Endothelial cell of umbilical vein (primary cell): ENCODE results near the gene RAP1GAP. TPM values are rescaled to one million over a fixed set of nuclear protein-coding genes. Genes with fewer than 3 reads are reported as not detected.

ENCODE experiments used
- BruUV-seq: library from RNA; stranded (reverse); fragments of 400-500 nt; replicated peaks from 2 replicates; lab custom pipeline; 2021; lab: Mats Ljungman, UMichigan
- CTCF ChIA-PET: fragments of 300-600, 350-600 bp; sonication (Branson Sonifier 250); formaldehyde crosslinking; loops from one replicate; lab custom pipeline; 2021; ENCODE audit warnings: antibody characterized with exemption, inconsistent platforms; lab: Charles Lee
- POLR2A ChIA-PET: fragments of 300-600, 350-600 bp; sonication (Branson Sonifier 250); formaldehyde crosslinking; loops from one replicate; lab custom pipeline; 2021; ENCODE audit warnings: antibody characterized with exemption, inconsistent platforms; lab: Charles Lee
- DNase-seq: peaks from one replicate; pipeline ENCODE4 v3.0.0-alpha.2; 2011; ENCODE audit warnings: low read depth, low spot score
- FAIRE-seq: peaks from 2 replicates; lab custom pipeline; 2011; peaks lifted over from hg19 to GRCh38; lab: Jason Lieb, UNC
- H2AFZ ChIP-seq: 2 replicates; pipeline ENCODE4 v1.6.0; 2012; ENCODE audit warnings: low read depth, low read length, control low read depth, inconsistent platforms
- H3K27ac ChIP-seq: 2 replicates; pipeline ENCODE4 v1.5.1; 2011; ENCODE audit warnings: low read depth, mild to moderate bottlenecking, control low read depth, low read length, moderate library complexity; ENCODE audit not compliant: insufficient read depth
- H3K27me3 ChIP-seq, 2 experiments: 2 replicates each; pipeline versions ENCODE4 v1.6.0 to v1.6.1; 2011; ENCODE audit warnings: low read length in 2 of 2, mixed read lengths in 1 of 2; ENCODE audit not compliant: control insufficient read depth in 2 of 2, insufficient read depth in 2 of 2
- H3K36me3 ChIP-seq, 2 experiments: 2 replicates in 1 of 2; 3 replicates in 1 of 2; pipeline ENCODE4 v1.5.1; 2011; ENCODE audit warnings: low read length in 2 of 2, mild to moderate bottlenecking in 1 of 2, moderate library complexity in 1 of 2; ENCODE audit not compliant: control insufficient read depth in 2 of 2, insufficient read depth in 2 of 2; ENCODE audit errors: extremely low read depth in 1 of 2
- H3K4me1 ChIP-seq: 3 replicates; pipeline ENCODE4 v1.5.1; 2011; ENCODE audit warnings: mild to moderate bottlenecking, low read length; ENCODE audit not compliant: control insufficient read depth, insufficient read depth; ENCODE audit errors: extremely low read depth
- H3K4me2 ChIP-seq: 2 replicates; pipeline ENCODE4 v1.6.1; 2011; ENCODE audit warnings: low read length, control low read depth, mixed read lengths; ENCODE audit not compliant: insufficient read depth
- H3K4me3 ChIP-seq, 3 experiments: fragments of 200-600 bp in 1 of 3; sonication (generic), shearing (Covaris generic) in 1 of 3; replicated peaks in 1 of 3; 2 replicates each; pipeline ENCODE4 v1.5.1; 2011 to 2016; ENCODE audit warnings: control low read depth in 3 of 3, low read length in 3 of 3, mild to moderate bottlenecking in 2 of 3, inconsistent platforms in 1 of 3, low read depth in 1 of 3, moderate library complexity in 1 of 3; ENCODE audit not compliant: insufficient read depth in 1 of 3
- H3K79me2 ChIP-seq: 2 replicates; pipeline ENCODE4 v1.6.0; 2012; ENCODE audit warnings: low read length, inconsistent platforms; ENCODE audit not compliant: control insufficient read depth, insufficient read depth
- H3K9ac ChIP-seq: replicated peaks from 2 replicates; pipeline ENCODE3; 2011; ENCODE audit warnings: low read length, control low read depth; ENCODE audit not compliant: insufficient read depth; ENCODE audit errors: extremely low read depth
- H3K9me1 ChIP-seq: replicated peaks from 3 replicates; pipeline ENCODE4 v1.6.0; 2011; ENCODE audit warnings: mild to moderate bottlenecking, low read length; ENCODE audit not compliant: control insufficient read depth, insufficient read depth; ENCODE audit errors: extremely low read depth
- H3K9me3 ChIP-seq: replicated peaks from 2 replicates; pipeline ENCODE4 v1.5.1; 2012; ENCODE audit warnings: low read length, inconsistent platforms; ENCODE audit not compliant: control insufficient read depth, insufficient read depth
- H4K20me1 ChIP-seq: replicated peaks from 2 replicates; pipeline ENCODE3; 2011; ENCODE audit warnings: mild to moderate bottlenecking, low read length; ENCODE audit not compliant: control insufficient read depth, insufficient read depth; ENCODE audit errors: extremely low read depth
- EZH2 ChIP-seq: IDR thresholded peaks from 2 replicates; pipeline ENCODE4 v1.6.1; 2012; ENCODE audit warnings: borderline replicate concordance, low read depth, mild to moderate bottlenecking, moderate library complexity, low read length, inconsistent platforms; ENCODE audit not compliant: severe bottlenecking
- FOS ChIP-seq: IDR thresholded peaks from 2 replicates; pipeline ENCODE4 v1.6.1; 2011; ENCODE audit warnings: mild to moderate bottlenecking, low read length, moderate library complexity, borderline replicate concordance; ENCODE audit not compliant: insufficient read depth
- GATA2 ChIP-seq: IDR thresholded peaks from 2 replicates; pipeline ENCODE4 v1.7.0; 2011; ENCODE audit warnings: low read depth, mild to moderate bottlenecking, moderate library complexity, mixed read lengths, low read length; ENCODE audit not compliant: insufficient read length, insufficient read depth
- JUN ChIP-seq: IDR thresholded peaks from 2 replicates; pipeline ENCODE4 v1.6.1; 2011; ENCODE audit warnings: borderline replicate concordance, low read depth; ENCODE audit not compliant: insufficient read length, insufficient read depth
- MYC ChIP-seq: IDR thresholded peaks from one replicate; pipeline ENCODE4 v1.6.1; 2011; ENCODE audit warnings: mild to moderate bottlenecking, low read depth, low read length
- POLR2A ChIP-seq: IDR thresholded peaks from 2 replicates; pipeline ENCODE4 v1.6.1; 2012; ENCODE audit warnings: low read depth, mild to moderate bottlenecking, control low read depth, low read length
- POLR2AphosphoS5 ChIP-seq: IDR thresholded peaks from 2 replicates; pipeline ENCODE4 v1.6.1; 2012; ENCODE audit warnings: low read depth, mild to moderate bottlenecking, control low read depth, low read length, moderate library complexity; ENCODE audit not compliant: insufficient read depth
- dilution Hi-C: fragments of 300-500 bp; cut with MboI; formaldehyde crosslinking; loops from one replicate; pipeline ENCODE4 v1.15.0; 2019; ENCODE audit warnings: low sequenced_read_pairs; ENCODE audit not compliant: extremely low pct_ligation_motif_present
- intact Hi-C: fragments of 100-400 bp; cut with micrococcal nuclease; formaldehyde crosslinking; loops from one replicate; pipeline ENCODE4 v1.10.0; 2022
- polyA plus RNA-seq, 4 experiments: library from polyadenylated mRNA; depleted of rRNA in 3 of 4; stranded (reverse) in 3 of 4; unstranded in 1 of 4; fragments of >200 nt; gene quantifications; 2 replicates each; pipeline versions ENCODE4 v1.2.1 to v1.2.3, GENCODE V29; 2011 to 2012; ENCODE audit warnings: missing spikeins in 1 of 4
- total RNA-seq: library from RNA; stranded (reverse); gene quantifications from 2 replicates; pipeline ENCODE4 v1.2.3, GENCODE V29; 2021
- TF ChIP-seq, protein P1 (sequence below), 2 donors: IDR thresholded peaks; 1 replicate in 1 of 2; 2 replicates in 1 of 2; pipeline ENCODE4 v1.5.1; 2011; ENCODE audit warnings: low read length in 2 of 2, mild to moderate bottlenecking in 2 of 2, moderate library complexity in 2 of 2, control low read depth in 1 of 2, inconsistent platforms in 1 of 2, low read depth in 1 of 2; ENCODE audit not compliant: insufficient read depth in 1 of 2; ENCODE audit errors: extremely low read depth in 1 of 2
- TF ChIP-seq, protein P2 (sequence below): IDR thresholded peaks from 2 replicates; pipeline ENCODE4 v1.6.1; 2011; ENCODE audit not compliant: insufficient read depth, insufficient read length

The RAP1GAP gene
- total and polyA plus RNA-seq, 2 donors (not counting 3 experiments of a cell fraction or from before 2014, with no cell fraction given): 0.07 to 0.20 TPM

DNA sequence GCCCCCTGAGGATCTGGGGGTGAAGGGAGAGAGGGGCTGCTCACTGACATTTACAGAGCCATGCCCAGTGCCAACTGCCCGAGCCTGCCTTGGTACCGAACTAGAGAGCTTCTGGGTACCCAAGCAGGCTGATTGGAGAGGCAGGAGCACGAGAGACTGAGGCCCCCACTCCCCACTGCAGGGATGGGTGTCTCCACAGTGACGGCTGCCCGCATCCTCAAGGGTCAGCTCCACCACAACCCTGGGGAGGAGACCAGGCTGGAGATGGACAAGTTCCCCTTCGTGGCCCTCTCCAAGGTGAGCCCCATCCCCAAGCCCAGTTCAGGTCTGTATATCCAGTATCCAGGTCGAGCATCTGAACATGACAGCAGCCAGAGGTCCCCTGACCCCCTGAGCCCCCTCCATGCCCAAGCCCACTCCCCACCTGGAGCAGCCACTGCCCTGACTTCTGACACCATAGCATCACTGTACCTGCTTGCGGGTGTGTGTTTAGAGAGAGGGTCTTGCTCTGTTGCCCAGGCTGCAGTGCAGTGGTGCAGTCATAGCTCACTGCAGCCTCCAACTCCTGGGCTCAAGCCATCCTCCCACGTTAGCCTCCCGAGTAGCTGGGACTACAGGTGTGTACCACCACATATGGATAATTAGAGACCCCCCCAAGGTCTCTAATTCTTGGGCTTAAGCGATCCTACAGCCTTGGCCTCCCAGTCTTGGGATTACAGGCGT lies 108.1 kb downstream of the RAP1GAP start:
- CTCF ChIA-PET: interaction anchor here (1.0 to 1.8 kb wide), 2 partner anchors 97 to 191 kb away, joined by 4 to 5 read pairs; no protein-coding TSS in a partner anchor
- FAIRE-seq: no peak

More for the DNA sequence above, 108.1 kb downstream of the RAP1GAP start:
- no TSS peak for BruUV-seq
- no peak overlapping the region for H3K4me2 ChIP-seq
- DNase-seq: no peak
- no peak overlapping the region for H3K27ac ChIP-seq
- H3K9me1 ChIP-seq: no peaks in the 10 kb centered on the region
- H3K79me2 ChIP-seq: no peaks in the 10 kb centered on the region
- H3K36me3 ChIP-seq: no peaks in the 10 kb centered on the region
- dilution Hi-C loops (no loop called here), intact Hi-C loops (no loop called here)
- TF ChIP-seq, protein P1, sequence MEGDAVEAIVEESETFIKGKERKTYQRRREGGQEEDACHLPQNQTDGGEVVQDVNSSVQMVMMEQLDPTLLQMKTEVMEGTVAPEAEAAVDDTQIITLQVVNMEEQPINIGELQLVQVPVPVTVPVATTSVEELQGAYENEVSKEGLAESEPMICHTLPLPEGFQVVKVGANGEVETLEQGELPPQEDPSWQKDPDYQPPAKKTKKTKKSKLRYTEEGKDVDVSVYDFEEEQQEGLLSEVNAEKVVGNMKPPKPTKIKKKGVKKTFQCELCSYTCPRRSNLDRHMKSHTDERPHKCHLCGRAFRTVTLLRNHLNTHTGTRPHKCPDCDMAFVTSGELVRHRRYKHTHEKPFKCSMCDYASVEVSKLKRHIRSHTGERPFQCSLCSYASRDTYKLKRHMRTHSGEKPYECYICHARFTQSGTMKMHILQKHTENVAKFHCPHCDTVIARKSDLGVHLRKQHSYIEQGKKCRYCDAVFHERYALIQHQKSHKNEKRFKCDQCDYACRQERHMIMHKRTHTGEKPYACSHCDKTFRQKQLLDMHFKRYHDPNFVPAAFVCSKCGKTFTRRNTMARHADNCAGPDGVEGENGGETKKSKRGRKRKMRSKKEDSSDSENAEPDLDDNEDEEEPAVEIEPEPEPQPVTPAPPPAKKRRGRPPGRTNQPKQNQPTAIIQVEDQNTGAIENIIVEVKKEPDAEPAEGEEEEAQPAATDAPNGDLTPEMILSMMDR (IDR thresholded peaks at IDR 0.05; ENCODE audit: extremely low read depth in 1 of 2, insufficient read depth in 1 of 2, low read depth in 1 of 2, low read length in 2 of 2): no peak
- TF ChIP-seq POLR2AphosphoS5 (no peak), JUN (no peak), POLR2A (no peak), EZH2 (no peak), GATA2 (no peak), FOS (no peak), MYC (no peak)
- TF ChIP-seq, protein P2, sequence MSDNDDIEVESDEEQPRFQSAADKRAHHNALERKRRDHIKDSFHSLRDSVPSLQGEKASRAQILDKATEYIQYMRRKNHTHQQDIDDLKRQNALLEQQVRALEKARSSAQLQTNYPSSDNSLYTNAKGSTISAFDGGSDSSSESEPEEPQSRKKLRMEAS: no peak
- POLR2A ChIA-PET: no interaction called here
- H3K4me3 ChIP-seq: no peak overlapping the region
- H4K20me1 ChIP-seq: no peaks in the 10 kb centered on the region
- H3K9ac ChIP-seq: no peak overlapping the region
- H3K9me3 ChIP-seq: no peaks in the 10 kb centered on the region
- H2AFZ ChIP-seq: no peak overlapping the region
- H3K27me3 ChIP-seq: peaks cover 1 to 6% of the 10 kb centered on the region in 2 experiments
- H3K4me1 ChIP-seq: no peaks in the 10 kb centered on the region
